HepG2 (cell line): ENCODE data around the gene VPS37D. TPM values are rescaled to one million over a fixed set of nuclear protein-coding genes. Genes with fewer than 3 reads are reported as not detected.
A peak's percentile ranks its signal among the peaks of the same experiment; 100 is the strongest.

Experiments used
- HMGXB3 ChIP-seq: sonication (generic); formaldehyde crosslinking; IDR thresholded peaks from 2 replicates; pipeline ENCODE4 v1.4.0; 2020; ENCODE audit warnings: missing genetic modification reagents, borderline replicate concordance
- LRRFIP1 ChIP-seq: sonication (generic); formaldehyde crosslinking; conservative IDR thresholded peaks from 2 replicates; pipeline ENCODE4 v1.4.0; 2020; ENCODE audit warnings: missing genetic modification reagents
- MNT ChIP-seq: fragments of 450-650 bp; IDR thresholded peaks from 2 replicates; pipeline ENCODE4 v1.6.1; 2016
- NCOA2 ChIP-seq: sonication (generic); formaldehyde crosslinking; IDR thresholded peaks from 2 replicates; pipeline ENCODE4 v1.8.0; 2022; ENCODE audit warnings: inconsistent platforms
- PPARG ChIP-seq: conservative IDR thresholded peaks from 2 replicates; pipeline ENCODE4 v1.6.1; 2016; ENCODE audit warnings: missing biosample characterization, missing genetic modification reagents
- RAD51 ChIP-seq: fragments of 450-650 bp; IDR thresholded peaks from 2 replicates; pipeline ENCODE4 v1.6.1; 2016; ENCODE audit warnings: borderline replicate concordance
- TCF7L2 ChIP-seq: IDR thresholded peaks from 2 replicates; pipeline ENCODE4 v1.6.1; 2011; ENCODE audit warnings: mild to moderate bottlenecking, low read depth, low read length, moderate library complexity
- TEAD2 ChIP-seq: sonication (generic); formaldehyde crosslinking; IDR thresholded peaks from 2 replicates; pipeline ENCODE4 v1.9.0; 2021; ENCODE audit warnings: missing genetic modification reagents
- ZBTB2 ChIP-seq: sonication (generic); formaldehyde crosslinking; IDR thresholded peaks from 2 replicates; pipeline ENCODE4 v1.8.0; 2022; ENCODE audit warnings: low read depth, missing genetic modification reagents
- ZNF142 ChIP-seq: sonication (generic); formaldehyde crosslinking; IDR thresholded peaks from 2 replicates; pipeline ENCODE4 v1.4.0; 2020; ENCODE audit warnings: missing genetic modification reagents
- ZNF615 ChIP-seq: sonication (generic); formaldehyde crosslinking; IDR thresholded peaks from 2 replicates; pipeline ENCODE4 v1.5.0; 2020; ENCODE audit warnings: mild to moderate bottlenecking, missing genetic modification reagents, borderline replicate concordance
- ZNF7 ChIP-seq: IDR thresholded peaks from 2 replicates; pipeline ENCODE4 v1.6.1; 2016; ENCODE audit warnings: missing biosample characterization, missing genetic modification reagents
- ZSCAN12 ChIP-seq: sonication (generic); formaldehyde crosslinking; IDR thresholded peaks from 2 replicates; pipeline ENCODE4 v1.9.0; 2021; ENCODE audit warnings: mild to moderate bottlenecking, missing genetic modification reagents
- polyA plus RNA-seq, 8 experiments: library from polyadenylated mRNA; depleted of rRNA in 3 of 8; stranded (reverse) in 7 of 8; unstranded in 1 of 8; fragments of >200 nt; fragmentation: Illumina TruSeq in 4 of 8; extraction: Trizol in 4 of 8; gene quantifications; 2 replicates each; pipeline versions ENCODE4 v1.2.1 to v1.2.3, GENCODE V29; 2011 to 2016; ENCODE audit warnings: low read depth in 4 of 8, missing spikeins in 1 of 8, mixed read lengths in 1 of 8; ENCODE audit not compliant: insufficient read depth in 1 of 8
- total RNA-seq, 5 experiments: library from RNA; depleted of rRNA; stranded (reverse); fragments of >200 nt; fragmentation: Illumina TruSeq; extraction: Trizol; gene quantifications; 2 replicates each; pipeline ENCODE4 v1.2.3, GENCODE V29; 2016; ENCODE audit warnings: low read depth in 1 of 5

The VPS37D gene
- total and polyA plus RNA-seq, 2 of the 13 experiments (the other 11 are each of a cell fraction or from before 2014, with no cell fraction given) = 3.8 to 6.3 TPM

- TF ChIP-seq ZNF7 (CRISPR knock-in tag) (no peak), PPARG (no peak), TEAD2 (CRISPR knock-in tag) (no peak), ZSCAN12 (CRISPR knock-in tag) (peak; percentile 51; the same call in 1 of the 2 replicates), TCF7L2 (no peak), ZBTB2 (no peak), NCOA2 (CRISPR knock-in tag) (peak; percentile 39; the same call in 1 of the 2 replicates), RAD51 (no peak), HMGXB3 (CRISPR knock-in tag) (no peak), ZNF142 (CRISPR knock-in tag) (no peak; the same call in 1 of the 2 replicates), MNT (peak; percentile 72), LRRFIP1 (no peak), ZNF615 (CRISPR knock-in tag) (no peak)
Observed at GRCh38 chr7:73683056-73683787, 15.6 kb downstream of the VPS37D start, which contains the start of the genes BUD23 and DNAJC30 (continued).
